Stimulated activated CD4-positive, alpha-beta T cell treated with anti-CD3 and anti-CD28 coated beads, TNF-alpha, amount 100 ng/mL, for 24 hours (primary cell): Measurements from ENCODE around the gene RSPO1.

Experiments used
- DNase-seq, 3 experiments: peaks; one replicate each; pipeline ENCODE4 v3.0.0-alpha.2; 2020; ENCODE audit warnings: low read depth in 3 of 3

The RSPO1 gene

DNA sequence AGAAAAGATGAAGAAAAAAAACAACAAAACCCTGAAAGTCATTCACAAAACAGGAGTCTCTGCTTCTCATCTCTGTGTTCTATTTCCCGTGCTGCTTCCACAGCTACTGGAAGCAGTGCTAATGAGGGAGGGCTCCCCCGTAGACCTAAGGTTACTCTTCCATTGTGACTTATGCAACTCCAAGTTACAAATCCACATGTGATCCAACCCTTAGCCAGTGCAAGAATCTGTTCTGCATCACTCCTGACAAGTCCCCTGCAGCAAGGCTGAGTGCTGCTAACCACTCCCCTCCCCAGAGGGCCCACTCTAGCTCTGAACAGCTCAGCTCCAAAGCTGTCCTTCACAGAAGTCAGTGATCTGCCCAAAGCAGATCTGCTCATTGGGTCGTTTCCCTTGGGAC lies 67.7 kb downstream of the RSPO1 start:
- DNase-seq, result no peak

DNA sequence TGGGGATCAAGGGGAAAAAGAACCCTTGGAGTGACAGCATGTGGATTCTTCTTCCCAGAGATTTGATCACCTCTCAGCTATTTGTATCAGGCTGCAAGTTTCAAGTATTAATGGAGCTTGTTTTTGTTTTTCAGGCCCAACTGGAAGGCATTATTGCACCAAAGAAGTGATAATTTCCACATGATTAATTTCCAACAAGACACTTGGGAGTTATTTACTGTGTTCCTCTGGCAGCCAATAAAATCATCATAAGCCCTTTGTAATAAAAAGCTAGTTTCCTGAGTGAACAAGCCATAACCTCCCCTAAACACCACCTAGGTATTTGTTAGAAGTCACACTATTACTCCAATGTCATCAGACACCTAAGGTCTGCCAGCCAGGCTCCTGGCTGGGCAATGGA lies 69.8 kb downstream of the RSPO1 start:
- no peak for DNase-seq

DNA sequence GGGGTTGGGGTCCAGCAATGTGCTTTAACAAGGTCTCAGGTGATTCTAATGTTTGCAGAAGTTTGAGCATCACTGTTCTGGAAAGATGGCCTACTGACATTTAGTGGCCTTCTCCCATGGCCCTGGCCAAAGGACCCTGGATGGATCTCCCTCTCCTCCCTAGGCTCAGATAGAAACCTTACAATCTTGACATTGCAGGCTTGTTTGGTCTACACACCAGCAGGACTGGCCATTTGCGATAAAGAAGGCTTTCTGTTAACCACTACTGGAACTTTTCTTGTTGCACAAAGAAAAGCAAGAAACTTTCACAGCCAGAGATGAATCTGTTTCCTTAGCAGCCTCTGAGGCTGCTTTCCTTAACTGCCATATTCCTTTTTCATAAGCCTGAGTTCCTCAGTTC lies 71.7 kb downstream of the RSPO1 start:
- no peak for DNase-seq
